ENCODE measurements around the gene ZIC2.

DNA sequence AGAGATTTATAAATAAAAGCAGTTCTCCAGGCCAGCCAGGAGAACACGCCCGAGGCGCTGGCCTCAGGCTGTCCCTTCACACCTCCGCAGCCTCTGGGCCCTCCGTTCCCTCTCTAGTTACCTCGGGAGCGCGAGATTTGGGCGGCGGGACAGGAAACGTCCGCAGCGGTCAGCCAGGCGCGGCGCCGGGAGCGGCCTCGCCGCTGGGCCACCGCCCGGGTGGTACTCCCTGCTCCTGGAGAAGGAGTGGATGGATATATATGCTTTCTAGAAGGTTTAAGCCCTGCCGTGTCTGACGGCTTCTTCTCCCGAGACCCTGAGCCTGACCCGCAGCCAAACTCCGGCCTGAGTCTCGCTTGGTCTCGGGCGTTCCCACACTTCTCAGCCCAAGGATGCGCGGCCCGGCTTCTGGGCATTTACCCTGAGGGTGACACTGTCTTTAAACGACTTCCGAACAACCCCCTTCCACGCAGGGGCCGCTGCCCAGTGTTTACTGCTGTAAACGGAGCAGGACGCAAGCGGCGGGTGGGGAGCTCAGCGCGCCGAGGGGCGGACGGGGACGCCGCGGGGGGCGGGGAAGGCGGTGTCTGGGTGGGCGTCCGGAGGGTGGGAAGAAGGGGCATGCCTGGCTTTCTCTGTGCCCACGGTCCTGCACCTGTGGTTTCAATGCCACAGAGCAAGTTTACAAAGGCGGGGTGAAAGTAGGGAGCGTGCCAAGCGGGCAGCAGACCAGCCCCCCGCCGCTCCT, 2.0 kb upstream of the ZIC2 start:
- no peak for TF ChIP-seq RAD21 (conservative IDR thresholded peaks at IDR 0.05)
- TF ChIP-seq, protein P1, sequence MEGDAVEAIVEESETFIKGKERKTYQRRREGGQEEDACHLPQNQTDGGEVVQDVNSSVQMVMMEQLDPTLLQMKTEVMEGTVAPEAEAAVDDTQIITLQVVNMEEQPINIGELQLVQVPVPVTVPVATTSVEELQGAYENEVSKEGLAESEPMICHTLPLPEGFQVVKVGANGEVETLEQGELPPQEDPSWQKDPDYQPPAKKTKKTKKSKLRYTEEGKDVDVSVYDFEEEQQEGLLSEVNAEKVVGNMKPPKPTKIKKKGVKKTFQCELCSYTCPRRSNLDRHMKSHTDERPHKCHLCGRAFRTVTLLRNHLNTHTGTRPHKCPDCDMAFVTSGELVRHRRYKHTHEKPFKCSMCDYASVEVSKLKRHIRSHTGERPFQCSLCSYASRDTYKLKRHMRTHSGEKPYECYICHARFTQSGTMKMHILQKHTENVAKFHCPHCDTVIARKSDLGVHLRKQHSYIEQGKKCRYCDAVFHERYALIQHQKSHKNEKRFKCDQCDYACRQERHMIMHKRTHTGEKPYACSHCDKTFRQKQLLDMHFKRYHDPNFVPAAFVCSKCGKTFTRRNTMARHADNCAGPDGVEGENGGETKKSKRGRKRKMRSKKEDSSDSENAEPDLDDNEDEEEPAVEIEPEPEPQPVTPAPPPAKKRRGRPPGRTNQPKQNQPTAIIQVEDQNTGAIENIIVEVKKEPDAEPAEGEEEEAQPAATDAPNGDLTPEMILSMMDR (IDR thresholded peaks at IDR 0.05; ENCODE audit: poor library complexity, severe bottlenecking), result no peak
